Right lung (tissue), 5 donors: ENCODE results near the gene GIT2. TPM values are rescaled to one million over a fixed set of nuclear protein-coding genes. Genes with fewer than 3 reads are reported as not detected.

Experiments used
- DNase-seq, 2 donors: peaks; one replicate each; pipeline ENCODE4 v3.0.0-alpha.2; 2013
- polyA plus RNA-seq, 5 donors: library from polyadenylated mRNA; unstranded; fragments of 120-200 nt; gene quantifications; one replicate each; pipeline versions ENCODE4 v1.2.1 to v1.2.3, GENCODE V29; 2013; ENCODE audit warnings: inconsistent platforms in 1 of 5, low replicate concordance in 1 of 5; ENCODE audit not compliant: insufficient read length in 5 of 5, insufficient read depth in 1 of 5

GIT2 gene
- polyA plus RNA-seq, 5 donors, result 41.8 to 58.1 (median 54.7) TPM

- DNase-seq, result no peak
Observed at GRCh38 chr12:109983432-109984142, 12.6 kb downstream of the GIT2 start.

- DNase-seq, result no peak
Observed at GRCh38 chr12:109982210-109982609, 14.0 kb downstream of the GIT2 start.

- DNase-seq, result no peak
Observed at GRCh38 chr12:109981311-109981710, 14.9 kb downstream of the GIT2 start.

- DNase-seq, result no peak
Observed at GRCh38 chr12:109972821-109973220, 23.3 kb downstream of the GIT2 start.

GRCh38 chr12:109968801-109969200, 27.4 kb downstream of the GIT2 start:
- no peak for DNase-seq

GRCh38 chr12:109968032-109968420, 28.1 kb downstream of the GIT2 start:
- DNase-seq, result no peak

- no peak for DNase-seq
Observed at GRCh38 chr12:109967383-109968031, 28.7 kb downstream of the GIT2 start.

DNA sequence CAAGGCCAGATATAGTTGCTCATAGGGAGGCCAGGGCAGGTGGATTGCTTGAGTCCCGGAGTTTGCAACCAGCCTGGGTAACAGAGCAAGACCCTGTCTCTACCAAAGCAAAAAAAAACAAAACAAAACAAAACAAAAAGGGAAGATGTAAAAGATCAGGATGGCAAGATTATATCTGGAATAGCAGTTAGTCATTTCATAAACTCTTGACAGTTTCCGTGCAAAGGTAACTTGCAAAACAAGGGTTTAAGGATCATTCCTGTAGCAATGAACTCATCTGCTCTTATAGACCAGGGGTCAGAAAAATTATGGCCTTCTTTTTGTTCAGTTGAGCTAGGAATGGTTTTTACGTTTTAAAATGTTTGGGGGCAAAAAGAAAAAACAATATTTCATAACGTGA, 29.6 kb downstream of the GIT2 start:
- DNase-seq, result no peak

- DNase-seq, result no peak
Observed at GRCh38 chr12:109963743-109964429, 32.3 kb downstream of the GIT2 start.

- DNase-seq, result no peak
Observed at GRCh38 chr12:109963330-109963729, 32.8 kb downstream of the GIT2 start.

- no peak for DNase-seq
Observed at GRCh38 chr12:109962398-109962797, 33.8 kb downstream of the GIT2 start.

GRCh38 chr12:109961612-109962011, 34.6 kb downstream of the GIT2 start:
- DNase-seq, result no peak

DNA sequence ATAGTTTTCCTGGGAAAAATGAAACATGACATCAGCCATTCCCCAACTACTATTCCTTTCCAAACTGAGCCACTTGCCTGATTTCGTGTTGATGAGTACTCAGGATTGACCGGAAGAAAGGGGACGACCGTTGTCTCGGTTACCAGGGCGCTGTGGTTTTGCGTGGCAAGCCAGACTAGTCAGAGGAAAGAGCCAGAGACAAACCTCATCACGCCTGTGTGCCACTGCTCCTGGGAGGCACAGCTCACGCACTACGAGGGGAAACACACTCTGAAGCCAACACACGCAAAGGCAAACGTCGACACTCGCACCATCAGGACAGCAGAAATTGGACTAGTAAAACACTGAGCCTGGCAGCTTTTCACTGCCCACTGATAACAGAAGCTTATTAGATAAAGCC, 35.0 kb downstream of the GIT2 start:
- no peak for DNase-seq

DNA sequence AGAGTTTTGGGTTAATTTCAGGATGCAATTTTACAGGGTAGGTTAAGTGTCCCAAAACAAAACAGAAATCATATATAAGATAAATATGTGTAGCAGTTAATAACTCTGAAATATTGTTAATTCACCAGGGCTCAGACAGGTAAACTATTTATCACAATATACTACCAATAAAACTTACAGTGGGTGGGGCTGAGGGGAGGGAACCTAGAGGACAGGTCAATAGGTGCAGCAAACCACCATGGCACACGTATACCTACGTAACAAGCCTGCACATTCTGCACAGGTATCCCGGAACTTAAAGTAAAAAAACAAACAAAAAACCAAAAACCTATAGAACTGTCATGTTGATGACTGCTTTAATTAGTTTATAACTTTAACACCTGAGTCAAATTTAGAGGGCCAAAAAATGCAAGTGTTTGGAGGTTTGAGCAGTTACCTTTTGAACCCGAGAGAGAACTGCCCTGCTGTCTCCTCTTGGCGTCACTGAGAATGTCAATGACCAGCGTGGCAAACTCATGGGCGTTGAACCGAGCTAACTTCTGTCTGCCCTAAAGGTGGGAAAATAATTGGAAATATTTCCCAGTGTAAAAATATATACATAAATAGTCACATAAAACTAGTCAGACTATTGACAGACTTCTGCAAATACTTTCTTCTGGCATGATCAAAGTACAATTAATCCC, 36.6 kb downstream of the GIT2 start:
- DNase-seq, result no peak

DNA sequence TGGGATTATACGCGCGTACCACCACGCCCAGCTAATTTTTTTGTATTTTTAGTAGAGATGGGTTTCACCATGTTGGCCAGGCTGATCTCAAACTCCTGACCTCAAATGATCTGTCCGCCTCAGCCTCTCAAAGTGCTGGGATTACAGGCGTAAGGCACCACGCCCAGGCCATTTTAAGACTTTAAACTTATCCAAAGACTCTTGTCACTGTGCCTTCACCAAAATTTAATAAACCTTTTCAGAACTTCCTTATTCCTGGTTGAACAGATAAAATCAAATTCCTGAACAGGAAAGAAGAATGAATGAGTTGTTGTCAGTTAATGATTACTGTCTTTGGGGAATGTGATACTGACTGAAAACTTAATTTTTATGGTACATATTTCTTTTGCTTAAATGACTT, 37.8 kb downstream of the GIT2 start:
- DNase-seq, result no peak

- no peak for DNase-seq
Observed at GRCh38 chr12:109953656-109954055, 42.5 kb downstream of the GIT2 start.

- DNase-seq, result no peak
Observed at GRCh38 chr12:109952873-109953272, 43.3 kb downstream of the GIT2 start.

DNA sequence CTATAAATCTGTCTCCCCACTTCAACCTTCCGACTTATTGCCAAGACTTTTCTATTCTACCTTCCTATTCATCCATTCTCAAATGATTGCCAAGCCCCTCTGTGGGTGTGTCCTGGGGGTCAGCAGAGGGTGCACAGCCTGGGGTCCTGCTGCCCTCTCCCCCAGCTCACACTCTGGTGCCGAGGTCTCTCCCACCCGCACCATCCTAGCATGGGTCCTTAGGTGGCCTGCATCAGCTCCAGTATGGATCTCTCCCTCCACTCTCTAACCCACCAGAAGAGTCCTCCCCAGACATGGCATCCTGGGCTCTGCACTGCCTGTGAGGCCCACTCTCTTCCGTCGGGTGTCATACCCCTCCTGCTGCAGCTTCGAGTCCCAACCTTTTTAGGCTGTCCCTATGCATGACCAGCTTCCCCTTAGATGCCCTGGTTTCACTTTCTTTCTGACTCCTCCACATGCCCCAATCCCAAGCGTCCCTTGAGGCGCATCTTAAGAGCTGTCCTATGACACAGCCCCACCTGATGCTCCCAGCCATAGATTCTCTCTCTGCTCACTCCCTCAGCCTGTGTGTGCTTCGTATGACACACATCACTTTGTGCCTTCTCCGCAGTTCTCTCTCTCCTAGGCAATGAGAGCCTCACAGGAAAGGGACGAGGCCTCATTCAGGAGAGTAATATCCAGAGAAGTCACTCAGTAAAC, 43.9 kb downstream of the GIT2 start:
- no peak for DNase-seq

DNA sequence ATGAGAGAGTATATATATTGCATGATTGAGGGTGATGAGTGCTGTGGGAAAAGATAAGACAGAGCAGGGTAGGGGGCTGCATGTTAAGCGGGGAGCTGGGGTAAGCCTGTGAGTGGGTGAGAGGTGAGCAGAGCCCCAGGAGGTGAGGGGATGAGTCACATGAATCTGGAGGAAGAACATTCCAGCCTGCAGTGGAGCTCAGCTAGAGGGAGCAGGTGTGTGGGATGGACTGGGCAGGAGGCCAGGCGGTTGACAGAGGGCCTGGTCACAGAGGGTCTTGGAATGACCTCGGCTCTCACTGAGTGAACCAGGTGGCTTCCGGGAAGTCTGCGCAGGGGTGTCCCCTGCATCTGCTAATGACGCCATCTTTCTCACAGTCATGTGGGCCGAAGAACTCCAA, 44.4 kb downstream of the GIT2 start:
- no peak for DNase-seq

- no peak for DNase-seq
Observed at GRCh38 chr12:109951136-109951535, 45.0 kb downstream of the GIT2 start.

- DNase-seq, result no peak
Observed at GRCh38 chr12:109950625-109951024, 45.5 kb downstream of the GIT2 start.

GRCh38 chr12:109949089-109949488, 47.1 kb downstream of the GIT2 start:
- peak; percentile 58 to 69 for DNase-seq
